Gastroesophageal sphincter (tissue), 4 donors: ENCODE results near the gene ANKRA2. TPM values are rescaled to one million over a fixed set of nuclear protein-coding genes. Genes with fewer than 3 reads are reported as not detected.

Experiments
- ATAC-seq: fragments of 150-250 bp; one replicate; pipeline ENCODE4 v1.9.1; 2016; ENCODE audit warnings: mild to moderate bottlenecking, moderate library complexity
- H3K27ac ChIP-seq, 4 donors: fragments of 200-600 bp; sonication (generic) in 3 of 4; 1 replicate in 3 of 4; 2 replicates in 1 of 4; pipeline ENCODE4 v1.5.1; 2016 to 2019
- H3K27me3 ChIP-seq: fragments of 200-600 bp; sonication (generic); one replicate; pipeline ENCODE4 v1.5.1; 2019
- H3K36me3 ChIP-seq, 2 donors: fragments of 200-600 bp; sonication (generic); one replicate each; pipeline ENCODE4 v1.5.1; 2019; ENCODE audit warnings: control low read depth in 1 of 2
- H3K4me1 ChIP-seq, 3 donors: fragments of 200-600 bp; sonication (generic); 1 replicate in 2 of 3; 2 replicates in 1 of 3; pipeline ENCODE4 v1.5.1; 2016 to 2019; ENCODE audit warnings: control low read depth in 2 of 3
- H3K4me3 ChIP-seq, 2 donors: fragments of 200-600 bp; sonication (generic); one replicate each; pipeline ENCODE4 v1.5.1; 2019; ENCODE audit warnings: mild to moderate bottlenecking in 1 of 2, moderate library complexity in 1 of 2
- H3K9me3 ChIP-seq, 3 donors: fragments of 200-600 bp; sonication (generic); one replicate each; pipeline ENCODE4 v1.5.1; 2017 to 2019; ENCODE audit warnings: control low read depth in 2 of 3
- EP300 ChIP-seq: sonication (generic); formaldehyde crosslinking; IDR thresholded peaks from one replicate; pipeline ENCODE4 v1.6.1; 2017; ENCODE audit warnings: antibody characterized with exemption, mild to moderate bottlenecking
- POLR2A ChIP-seq, 2 donors: fragments of 450-650 bp; IDR thresholded peaks; one replicate each; pipeline ENCODE4 v1.6.1; 2017; ENCODE audit warnings: antibody characterized with exemption in 2 of 2, mild to moderate bottlenecking in 2 of 2, moderate library complexity in 1 of 2
- POLR2AphosphoS5 ChIP-seq: sonication (generic); formaldehyde crosslinking; IDR thresholded peaks from one replicate; pipeline ENCODE4 v1.6.1; 2017; ENCODE audit warnings: antibody characterized with exemption
- WGBS, 2 donors: methylation state at CpG; one replicate each; pipeline ENCODE4 v1.1.5; 2018; ENCODE audit warnings: low coverage in 1 of 2; 5-methylcytosine and 5-hydroxymethylcytosine counted together
- total RNA-seq, 4 donors: library from RNA; depleted of rRNA; stranded (reverse); fragments of >200 nt; gene quantifications; one replicate each; pipeline ENCODE4 v1.1.0, GENCODE V29; 2016
- TF ChIP-seq, protein P1 (sequence below), 4 experiments: fragments of 200-600 bp in 2 of 4; fragments of 450-650 bp in 2 of 4; sonication (generic) in 1 of 4; IDR thresholded peaks; one replicate each; pipeline ENCODE4 v1.5.1; 2017 to 2019; ENCODE audit warnings: antibody characterized with exemption in 4 of 4, mild to moderate bottlenecking in 2 of 4, moderate library complexity in 2 of 4

Gene ANKRA2
- total RNA-seq, 4 donors from 2014 or later: 18.3 to 55.3 (median 28.2) TPM

DNA sequence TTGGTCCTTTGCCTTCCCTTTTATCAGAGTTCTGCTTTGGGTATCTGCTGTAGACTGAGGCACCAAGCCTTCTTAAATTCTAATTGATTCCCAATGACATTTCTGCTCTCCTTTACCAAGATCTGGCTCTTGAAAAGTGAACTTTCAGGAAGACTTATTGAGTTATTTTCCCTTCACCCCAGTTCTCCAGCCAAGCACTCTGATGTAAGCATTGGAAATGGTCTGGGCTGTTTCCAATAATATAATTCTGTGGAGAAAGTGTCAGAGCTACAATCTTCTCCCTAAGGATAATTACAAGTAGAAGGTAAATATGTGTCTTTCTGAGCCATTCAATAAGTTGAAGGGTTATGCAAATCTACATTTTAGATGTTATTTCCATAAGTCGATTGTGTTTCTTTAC, 36.4 kb downstream of the ANKRA2 start:
- Histone ChIP-seq H3K27me3 (no peaks in the 10 kb centered on the region), H3K36me3 (no peaks in the 10 kb centered on the region), H3K4me3 (no peak overlapping the region), H3K27ac (no peak overlapping the region), H3K9me3 (no peaks in the 10 kb centered on the region), H3K4me1 (peaks cover 0 to 14% (median 0%) of the 10 kb centered on the region in 3 donors)
- no peak for ATAC-seq
- TF ChIP-seq EP300 (no peak), POLR2A (IDR thresholded peaks at IDR 0.05) (no peak), POLR2AphosphoS5 (no peak)
- TF ChIP-seq, protein P1, sequence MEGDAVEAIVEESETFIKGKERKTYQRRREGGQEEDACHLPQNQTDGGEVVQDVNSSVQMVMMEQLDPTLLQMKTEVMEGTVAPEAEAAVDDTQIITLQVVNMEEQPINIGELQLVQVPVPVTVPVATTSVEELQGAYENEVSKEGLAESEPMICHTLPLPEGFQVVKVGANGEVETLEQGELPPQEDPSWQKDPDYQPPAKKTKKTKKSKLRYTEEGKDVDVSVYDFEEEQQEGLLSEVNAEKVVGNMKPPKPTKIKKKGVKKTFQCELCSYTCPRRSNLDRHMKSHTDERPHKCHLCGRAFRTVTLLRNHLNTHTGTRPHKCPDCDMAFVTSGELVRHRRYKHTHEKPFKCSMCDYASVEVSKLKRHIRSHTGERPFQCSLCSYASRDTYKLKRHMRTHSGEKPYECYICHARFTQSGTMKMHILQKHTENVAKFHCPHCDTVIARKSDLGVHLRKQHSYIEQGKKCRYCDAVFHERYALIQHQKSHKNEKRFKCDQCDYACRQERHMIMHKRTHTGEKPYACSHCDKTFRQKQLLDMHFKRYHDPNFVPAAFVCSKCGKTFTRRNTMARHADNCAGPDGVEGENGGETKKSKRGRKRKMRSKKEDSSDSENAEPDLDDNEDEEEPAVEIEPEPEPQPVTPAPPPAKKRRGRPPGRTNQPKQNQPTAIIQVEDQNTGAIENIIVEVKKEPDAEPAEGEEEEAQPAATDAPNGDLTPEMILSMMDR (IDR thresholded peaks at IDR 0.05): no peak
- 100% methylated on average over 1 of the region's 1 CpG for WGBS, 2 donors

DNA sequence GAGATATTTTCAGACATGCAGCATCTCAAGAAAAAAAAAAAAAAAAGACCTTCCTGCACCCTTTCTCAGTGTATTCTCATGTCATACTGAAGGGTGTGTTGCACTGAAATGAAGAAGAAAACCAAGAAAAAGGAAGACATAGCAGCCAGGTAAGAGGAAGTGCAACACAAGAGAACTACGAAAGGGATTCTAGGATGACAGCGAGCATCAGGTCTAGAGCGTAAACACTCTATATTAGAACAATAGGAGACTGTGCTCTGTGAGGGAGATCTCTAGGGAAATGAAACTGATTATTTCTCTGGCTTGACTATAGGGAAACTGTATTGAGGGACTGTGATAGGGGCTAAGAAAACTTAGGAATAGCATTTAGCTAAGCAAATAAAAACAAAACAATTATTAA, 37.2 kb downstream of the ANKRA2 start:
- no peak overlapping the region for H3K27ac ChIP-seq
- H3K9me3 ChIP-seq: no peaks in the 10 kb centered on the region
- TF ChIP-seq POLR2AphosphoS5 (no peak), EP300 (no peak), POLR2A (IDR thresholded peaks at IDR 0.05) (no peak)
- TF ChIP-seq, protein P1 (IDR thresholded peaks at IDR 0.05): no peak

DNA sequence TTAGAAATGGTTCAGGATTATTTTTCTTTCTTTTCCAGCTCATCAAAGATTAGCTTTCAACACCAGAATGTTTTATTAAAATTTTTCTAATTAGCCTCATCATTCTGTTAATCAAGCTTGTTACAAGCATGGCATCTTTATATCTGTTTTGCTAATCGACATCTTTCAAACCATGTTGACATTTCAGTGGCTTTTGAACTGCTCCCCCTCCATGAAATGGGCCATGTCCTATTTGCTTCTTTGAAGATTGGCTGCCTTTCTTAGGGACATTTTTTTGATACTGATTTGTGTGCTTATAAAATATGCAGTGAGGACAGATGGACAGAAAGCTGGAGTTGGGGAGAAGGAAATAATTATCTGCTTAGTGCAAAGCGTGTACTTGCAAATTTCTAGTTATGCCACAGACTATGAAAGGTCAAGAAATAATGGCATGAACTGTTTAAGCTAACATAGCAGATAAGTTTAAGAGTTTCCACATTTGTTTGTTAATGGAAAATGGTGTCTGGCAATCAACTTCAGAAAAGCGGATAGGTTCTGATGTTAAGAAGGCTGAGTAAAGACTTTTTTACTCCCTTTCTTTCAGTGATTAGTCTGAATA, 39.7 kb downstream of the ANKRA2 start:
- Histone ChIP-seq H3K4me1 (peaks cover 0 to 14% (median 0%) of the 10 kb centered on the region in 3 donors), H3K27me3 (no peaks in the 10 kb centered on the region), H3K9me3 (no peaks in the 10 kb centered on the region), H3K36me3 (no peaks in the 10 kb centered on the region), H3K27ac (no peak overlapping the region), H3K4me3 (no peak overlapping the region)
- TF ChIP-seq POLR2A (IDR thresholded peaks at IDR 0.05): no peak
- TF ChIP-seq, protein P1 (IDR thresholded peaks at IDR 0.05): no peak
- no peak for TF ChIP-seq POLR2AphosphoS5
- TF ChIP-seq EP300: no peak
- WGBS, 2 donors: 28 to 57% methylated on average over 3 of the region's 3 CpGs
- ATAC-seq: no peak

More for the DNA sequence above, 37.2 kb downstream of the ANKRA2 start:
- no peak for ATAC-seq
- 79% methylated on average over 3 of the region's 3 CpGs for WGBS, 2 donors
- Histone ChIP-seq H3K4me1 (peaks cover 0 to 14% (median 0%) of the 10 kb centered on the region in 3 donors), H3K27me3 (no peaks in the 10 kb centered on the region), H3K4me3 (no peak overlapping the region), H3K36me3 (no peaks in the 10 kb centered on the region)

DNA sequence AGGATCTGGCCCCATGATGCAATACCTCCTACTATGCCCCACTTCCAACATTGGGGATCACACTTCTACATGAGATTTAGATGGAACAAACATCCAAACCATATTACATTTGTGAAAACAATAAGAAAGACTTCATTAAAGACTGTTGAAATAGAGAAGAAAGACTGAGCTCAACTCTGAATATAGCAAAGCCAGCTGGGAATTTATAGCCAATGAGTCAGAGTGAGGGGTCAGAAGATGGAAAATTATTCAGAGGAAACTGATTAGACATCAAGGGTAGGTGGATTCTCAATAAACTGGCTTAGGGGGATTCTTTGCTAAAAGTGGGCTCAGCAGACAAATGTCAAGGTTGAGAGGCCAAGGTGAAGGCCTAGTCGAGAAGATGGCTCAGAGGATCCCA, 41.6 kb downstream of the ANKRA2 start:
- TF ChIP-seq POLR2AphosphoS5: no peak
- TF ChIP-seq, protein P1 (IDR thresholded peaks at IDR 0.05): no peak
- TF ChIP-seq EP300: no peak
- TF ChIP-seq POLR2A (IDR thresholded peaks at IDR 0.05): no peak
- no peak for ATAC-seq
- Histone ChIP-seq H3K27ac (no peak overlapping the region), H3K36me3 (no peaks in the 10 kb centered on the region), H3K4me1 (peaks cover 0 to 21% (median 0%) of the 10 kb centered on the region in 3 donors), H3K4me3 (no peak overlapping the region), H3K9me3 (no peaks in the 10 kb centered on the region), H3K27me3 (no peaks in the 10 kb centered on the region)
- 71 to 92% methylated on average over 1 of the region's 1 CpG for WGBS, 2 donors

DNA sequence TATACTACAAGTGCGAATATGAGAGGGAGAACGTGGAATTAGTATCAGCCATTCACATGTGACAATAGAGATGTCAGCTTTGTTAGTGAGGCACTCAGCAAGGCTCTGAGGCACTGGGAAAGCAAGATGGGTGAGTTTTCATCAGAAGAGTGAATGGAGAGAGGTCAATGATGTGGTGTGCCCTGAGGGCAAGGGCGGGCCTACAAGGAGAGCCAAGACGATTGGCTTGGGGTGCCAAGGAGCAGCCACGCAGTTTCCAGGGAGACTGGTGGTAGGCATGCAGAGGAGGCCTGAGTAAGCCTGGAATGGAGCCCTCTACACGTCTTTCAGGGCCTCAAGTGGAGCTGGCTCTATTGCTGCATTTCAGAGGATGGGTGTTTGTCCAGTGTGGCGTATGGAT, 42.5 kb downstream of the ANKRA2 start:
- no peak overlapping the region for H3K4me3 ChIP-seq
- H3K9me3 ChIP-seq: no peaks in the 10 kb centered on the region
- no peak overlapping the region for H3K27ac ChIP-seq
- no peak for ATAC-seq
- TF ChIP-seq EP300 (no peak), POLR2A (IDR thresholded peaks at IDR 0.05) (no peak)
- no peaks in the 10 kb centered on the region for H3K36me3 ChIP-seq
- H3K4me1 ChIP-seq: peaks cover 0 to 21% (median 0%) of the 10 kb centered on the region in 3 donors
- 89 to 90% methylated on average over 6 to 7 of the region's 7 CpGs for WGBS, 2 donors
- no peaks in the 10 kb centered on the region for H3K27me3 ChIP-seq
